Upper lobe of right lung (tissue), 1 donor: ENCODE results near the gene PURA. TPM values are rescaled to one million over a fixed set of nuclear protein-coding genes. Genes with fewer than 3 reads are reported as not detected.

Experiments
- ATAC-seq: fragments of 200-7000 bp; cut with Tn5 transposase; one replicate; pipeline ENCODE4 v1.9.1; 2020; ENCODE audit warnings: mild to moderate bottlenecking, moderate library complexity
- DNase-seq: peaks from one replicate; pipeline ENCODE4 v3.0.0-alpha.2; 2020
- H3K27ac ChIP-seq: fragments of 200-600 bp; one replicate; pipeline ENCODE4 v1.8.0; 2022
- H3K27me3 ChIP-seq: fragments of 200-600 bp; one replicate; pipeline ENCODE4 v1.8.0; 2022; ENCODE audit warnings: mild to moderate bottlenecking
- H3K36me3 ChIP-seq: fragments of 200-600 bp; one replicate; pipeline ENCODE4 v1.8.0; 2022
- H3K4me1 ChIP-seq: fragments of 200-600 bp; one replicate; pipeline ENCODE4 v1.8.0; 2022
- H3K4me3 ChIP-seq: fragments of 200-600 bp; one replicate; pipeline ENCODE4 v1.8.0; 2022; ENCODE audit warnings: mild to moderate bottlenecking
- H3K9me3 ChIP-seq: fragments of 200-600 bp; one replicate; pipeline ENCODE4 v1.8.0; 2022
- intact Hi-C: fragments of 100-400 bp; cut with DNase I; formaldehyde crosslinking; loops from one replicate; pipeline ENCODE4 v1.11.0; 2022
- total RNA-seq: library from RNA; stranded (reverse); fragmentation: NEBNext Ultra II Directional; extraction: Animal tissue kit (Norgen Biotek cat#: 25700); gene quantifications from one replicate; pipeline ENCODE4 v1.2.1, GENCODE V29; 2021
- TF ChIP-seq, protein P1 (sequence below): fragments of 200-600 bp; IDR thresholded peaks from one replicate; pipeline ENCODE4 v1.8.0; 2022; ENCODE audit warnings: antibody characterized with exemption
- donor health status: DM: no; HTN: yes; CAD: no; lungs with severe emphysema.

Gene PURA
- total RNA-seq, 1 donor from 2014 or later: 31.5 TPM

DNA sequence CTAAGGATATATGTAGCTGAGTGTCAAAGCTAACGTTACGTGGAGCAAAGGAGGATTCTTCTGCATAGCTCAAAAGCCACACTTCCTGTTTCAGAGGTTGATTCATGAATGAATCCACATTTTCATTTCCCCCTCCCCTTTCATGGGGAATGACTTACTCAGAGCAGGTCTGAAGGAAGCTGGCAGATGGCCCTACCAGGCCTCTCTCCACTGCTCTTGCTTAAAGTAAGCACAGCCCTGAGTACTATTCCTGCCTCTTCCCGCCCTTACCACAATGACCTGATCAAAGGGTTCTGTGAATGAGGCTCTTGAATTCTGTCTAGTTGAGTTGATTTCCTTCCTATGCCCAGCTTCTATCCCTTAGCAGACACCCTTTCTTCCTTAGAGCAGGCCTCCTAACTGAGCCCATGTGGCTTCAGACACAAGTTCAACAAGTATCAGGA is 18.1 kb downstream of the PURA start:
- Histone ChIP-seq H3K27ac (no peak overlapping the region), H3K27me3 (no peaks in the 10 kb centered on the region), H3K9me3 (no peaks in the 10 kb centered on the region), H3K4me3 (no peak overlapping the region), H3K4me1 (peaks cover 21% of the 10 kb centered on the region), H3K36me3 (no peaks in the 10 kb centered on the region)
- TF ChIP-seq, protein P1, sequence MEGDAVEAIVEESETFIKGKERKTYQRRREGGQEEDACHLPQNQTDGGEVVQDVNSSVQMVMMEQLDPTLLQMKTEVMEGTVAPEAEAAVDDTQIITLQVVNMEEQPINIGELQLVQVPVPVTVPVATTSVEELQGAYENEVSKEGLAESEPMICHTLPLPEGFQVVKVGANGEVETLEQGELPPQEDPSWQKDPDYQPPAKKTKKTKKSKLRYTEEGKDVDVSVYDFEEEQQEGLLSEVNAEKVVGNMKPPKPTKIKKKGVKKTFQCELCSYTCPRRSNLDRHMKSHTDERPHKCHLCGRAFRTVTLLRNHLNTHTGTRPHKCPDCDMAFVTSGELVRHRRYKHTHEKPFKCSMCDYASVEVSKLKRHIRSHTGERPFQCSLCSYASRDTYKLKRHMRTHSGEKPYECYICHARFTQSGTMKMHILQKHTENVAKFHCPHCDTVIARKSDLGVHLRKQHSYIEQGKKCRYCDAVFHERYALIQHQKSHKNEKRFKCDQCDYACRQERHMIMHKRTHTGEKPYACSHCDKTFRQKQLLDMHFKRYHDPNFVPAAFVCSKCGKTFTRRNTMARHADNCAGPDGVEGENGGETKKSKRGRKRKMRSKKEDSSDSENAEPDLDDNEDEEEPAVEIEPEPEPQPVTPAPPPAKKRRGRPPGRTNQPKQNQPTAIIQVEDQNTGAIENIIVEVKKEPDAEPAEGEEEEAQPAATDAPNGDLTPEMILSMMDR: no peak
- DNase-seq (peak; percentile 80), ATAC-seq (peak; percentile 92)
- intact Hi-C loops: no loop called here

DNA sequence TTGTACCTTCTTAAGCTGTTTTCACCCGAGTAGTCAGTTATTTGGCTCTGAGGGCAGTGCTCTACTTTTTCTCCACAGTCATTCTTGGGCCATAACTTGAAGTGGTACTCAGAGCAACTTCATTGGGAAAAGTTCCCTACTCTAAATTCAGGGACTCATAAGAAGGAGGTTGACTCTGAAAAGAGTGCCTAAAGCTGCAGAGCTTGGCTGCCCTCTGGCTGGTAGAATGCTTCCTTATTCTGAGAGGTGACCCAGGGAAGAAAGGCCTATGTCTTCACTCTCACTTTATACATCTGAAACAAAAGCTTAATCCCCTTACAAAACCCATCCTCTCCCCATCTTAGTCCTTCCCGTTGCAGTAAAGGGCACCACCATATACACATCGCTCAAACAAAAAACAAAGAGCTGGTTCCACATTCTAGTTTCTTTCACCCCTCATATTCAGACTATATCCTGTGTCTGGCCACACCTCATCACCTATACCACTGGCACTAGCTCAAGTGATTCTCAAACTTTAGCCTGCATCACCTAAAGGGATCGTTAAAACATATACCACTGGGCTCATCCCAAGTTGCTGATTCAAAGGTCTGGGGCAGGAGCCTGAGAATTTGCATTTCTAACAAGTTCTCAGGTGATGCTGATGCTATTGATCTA is 19.7 kb downstream of the PURA start:
- DNase-seq (no peak), ATAC-seq (peak; percentile 85)
- TF ChIP-seq, protein P1: peak; percentile 17
- intact Hi-C loops: no loop called here
- H3K4me1 ChIP-seq: peaks cover 21% of the 10 kb centered on the region
- H3K27me3 ChIP-seq: no peaks in the 10 kb centered on the region
- no peak overlapping the region for H3K4me3 ChIP-seq
- H3K27ac ChIP-seq: no peak overlapping the region
- H3K9me3 ChIP-seq: no peaks in the 10 kb centered on the region
- H3K36me3 ChIP-seq: no peaks in the 10 kb centered on the region

DNA sequence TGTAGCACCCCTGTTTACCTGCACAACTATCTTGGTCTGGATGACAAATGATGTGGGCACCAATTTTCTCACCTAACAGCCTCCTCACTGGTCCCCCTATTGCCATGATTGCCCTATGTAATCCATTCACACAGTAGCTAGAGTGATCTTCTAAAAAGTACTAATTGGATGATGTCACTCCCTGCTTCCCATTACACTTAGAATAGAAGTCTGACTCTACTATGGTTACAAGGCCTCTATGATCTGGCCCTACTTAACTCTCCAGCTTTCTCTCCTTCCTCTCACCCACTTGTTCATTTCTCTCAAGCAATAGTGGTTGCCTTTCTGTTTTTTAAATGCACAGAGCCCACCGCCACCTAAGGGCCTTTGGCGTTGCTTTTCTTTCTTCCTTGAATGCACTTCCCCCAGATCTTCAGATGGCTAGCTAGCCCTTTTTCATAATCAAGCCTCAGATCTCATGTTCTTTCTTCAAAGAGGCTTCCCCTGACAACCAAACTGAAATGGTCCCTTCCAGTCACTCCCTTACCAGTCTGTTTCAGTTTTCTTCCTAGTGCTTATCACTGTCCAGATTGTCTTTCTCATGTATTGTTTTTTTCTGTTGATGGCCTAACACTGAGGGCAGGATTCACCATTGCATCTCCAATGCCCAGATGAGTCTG is 20.5 kb downstream of the PURA start:
- peaks cover 21% of the 10 kb centered on the region for H3K4me1 ChIP-seq
- no peak overlapping the region for H3K4me3 ChIP-seq
- H3K27ac ChIP-seq: no peak overlapping the region
- intact Hi-C loops: no loop called here
- H3K36me3 ChIP-seq: no peaks in the 10 kb centered on the region
- no peaks in the 10 kb centered on the region for H3K27me3 ChIP-seq
- TF ChIP-seq, protein P1: no peak
- no peaks in the 10 kb centered on the region for H3K9me3 ChIP-seq
- ATAC-seq (no peak), DNase-seq (no peak)

DNA sequence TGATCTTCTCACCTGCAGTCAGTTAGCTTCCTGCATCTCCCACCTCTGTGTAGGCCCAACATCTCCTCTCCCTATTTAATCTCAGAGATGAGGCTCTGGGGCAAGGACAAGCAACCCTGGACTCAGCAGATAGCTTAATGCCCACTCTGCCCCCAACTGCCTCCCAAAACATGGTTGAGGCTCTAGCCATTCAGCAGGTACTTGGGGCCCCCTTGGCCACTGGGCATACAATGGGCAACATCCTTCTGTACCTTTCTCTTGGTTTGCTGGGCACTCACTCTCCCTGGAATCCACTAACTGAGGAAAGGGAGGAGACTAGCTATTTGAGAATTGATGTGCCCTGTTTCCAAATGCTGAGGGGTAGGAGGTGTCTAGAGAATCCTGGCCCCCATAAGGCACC is 21.2 kb downstream of the PURA start:
- H3K4me3 ChIP-seq: no peak overlapping the region
- peaks cover 21% of the 10 kb centered on the region for H3K4me1 ChIP-seq
- intact Hi-C loops: no loop called here
- no peaks in the 10 kb centered on the region for H3K36me3 ChIP-seq
- DNase-seq (no peak), ATAC-seq (no peak)
- no peak overlapping the region for H3K27ac ChIP-seq
- TF ChIP-seq, protein P1: no peak
- no peaks in the 10 kb centered on the region for H3K9me3 ChIP-seq
- no peaks in the 10 kb centered on the region for H3K27me3 ChIP-seq

DNA sequence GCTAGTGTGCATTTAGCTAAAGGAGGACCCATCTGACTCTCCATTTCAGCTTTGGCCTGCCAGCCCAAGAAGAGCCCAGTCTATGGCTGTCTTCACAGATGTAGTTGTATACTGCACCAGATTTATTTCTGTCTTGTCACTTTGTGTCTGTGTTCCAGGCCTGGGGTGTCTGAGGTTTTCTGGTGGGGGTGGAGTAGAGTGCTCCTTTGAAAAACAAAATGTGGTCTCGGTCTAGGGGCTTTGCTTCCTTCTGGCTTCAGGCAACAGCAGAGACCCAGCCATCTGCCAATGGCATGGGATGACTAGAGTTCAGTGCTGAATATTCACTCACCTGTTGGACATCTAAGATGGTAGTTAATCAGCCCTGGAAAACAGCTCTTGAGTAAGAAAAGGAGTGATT is 22.7 kb downstream of the PURA start:
- no peak for ATAC-seq
- Histone ChIP-seq H3K27me3 (no peaks in the 10 kb centered on the region), H3K4me1 (peaks cover 28% of the 10 kb centered on the region), H3K9me3 (no peaks in the 10 kb centered on the region), H3K27ac (no peak overlapping the region), H3K4me3 (no peak overlapping the region), H3K36me3 (no peaks in the 10 kb centered on the region)
- intact Hi-C loops: no loop called here
- TF ChIP-seq, protein P1: no peak
- DNase-seq: no peak
